Fibroblast of mammary gland (primary cell): ENCODE results near the gene EXD3.

ENCODE experiments used
- DNase-seq: peaks from one replicate; pipeline ENCODE4 v3.0.0-alpha.2; 2010; ENCODE audit warnings: low read depth
- H3K4me3 ChIP-seq: 2 replicates; pipeline ENCODE4 v1.5.1; 2011; ENCODE audit warnings: low read depth, mild to moderate bottlenecking, low read length, moderate library complexity; ENCODE audit not compliant: control insufficient read depth
- TF ChIP-seq, protein P1 (sequence below): conservative IDR thresholded peaks from 2 replicates; pipeline ENCODE4 v1.5.1; 2011; ENCODE audit warnings: low read depth, low read length, inconsistent platforms; ENCODE audit not compliant: control insufficient read depth, insufficient read depth

The EXD3 gene

DNA sequence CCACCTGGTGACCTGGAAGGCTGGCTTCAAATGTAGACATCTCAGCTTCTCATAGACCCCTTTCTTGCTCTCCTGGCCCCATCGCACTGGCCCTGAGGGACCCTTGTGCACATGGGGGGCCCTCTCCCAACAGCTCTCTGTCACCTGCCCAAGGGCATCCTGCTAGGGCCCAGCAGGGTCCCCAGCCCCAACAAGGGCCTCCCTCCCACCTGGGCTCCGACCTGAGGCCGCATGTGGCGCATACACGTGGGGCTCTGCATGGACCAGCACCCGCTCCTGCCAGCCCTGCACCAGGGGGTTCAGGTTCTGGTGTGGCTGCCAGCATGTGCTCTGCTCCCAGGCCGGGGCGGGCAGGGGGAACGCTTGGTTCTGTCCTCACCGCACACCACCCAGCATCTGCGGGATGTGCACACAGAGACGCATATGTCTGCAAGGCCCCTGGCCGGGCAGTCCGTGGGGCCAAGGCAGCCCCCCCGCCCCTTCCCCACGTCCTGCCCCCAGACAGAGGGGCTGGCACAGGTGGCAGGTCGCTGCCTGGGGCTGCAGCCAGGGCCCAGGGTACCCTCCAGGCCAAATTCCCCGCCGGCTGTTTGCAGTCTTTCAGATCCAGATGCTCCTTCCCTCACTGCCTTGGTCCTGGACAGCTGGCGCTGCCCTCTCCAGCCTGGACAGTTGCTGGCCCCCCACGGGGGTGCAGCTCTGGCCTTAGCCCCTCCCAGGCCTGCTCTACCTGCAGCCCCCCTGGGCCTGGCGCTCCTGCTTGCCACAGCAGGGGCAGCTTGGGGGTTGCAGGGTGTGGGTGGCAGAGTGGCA, 103.0 kb downstream of the EXD3 start:
- TF ChIP-seq, protein P1, sequence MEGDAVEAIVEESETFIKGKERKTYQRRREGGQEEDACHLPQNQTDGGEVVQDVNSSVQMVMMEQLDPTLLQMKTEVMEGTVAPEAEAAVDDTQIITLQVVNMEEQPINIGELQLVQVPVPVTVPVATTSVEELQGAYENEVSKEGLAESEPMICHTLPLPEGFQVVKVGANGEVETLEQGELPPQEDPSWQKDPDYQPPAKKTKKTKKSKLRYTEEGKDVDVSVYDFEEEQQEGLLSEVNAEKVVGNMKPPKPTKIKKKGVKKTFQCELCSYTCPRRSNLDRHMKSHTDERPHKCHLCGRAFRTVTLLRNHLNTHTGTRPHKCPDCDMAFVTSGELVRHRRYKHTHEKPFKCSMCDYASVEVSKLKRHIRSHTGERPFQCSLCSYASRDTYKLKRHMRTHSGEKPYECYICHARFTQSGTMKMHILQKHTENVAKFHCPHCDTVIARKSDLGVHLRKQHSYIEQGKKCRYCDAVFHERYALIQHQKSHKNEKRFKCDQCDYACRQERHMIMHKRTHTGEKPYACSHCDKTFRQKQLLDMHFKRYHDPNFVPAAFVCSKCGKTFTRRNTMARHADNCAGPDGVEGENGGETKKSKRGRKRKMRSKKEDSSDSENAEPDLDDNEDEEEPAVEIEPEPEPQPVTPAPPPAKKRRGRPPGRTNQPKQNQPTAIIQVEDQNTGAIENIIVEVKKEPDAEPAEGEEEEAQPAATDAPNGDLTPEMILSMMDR: no peak
- no peak overlapping the region for H3K4me3 ChIP-seq
- DNase-seq: no peak

DNA sequence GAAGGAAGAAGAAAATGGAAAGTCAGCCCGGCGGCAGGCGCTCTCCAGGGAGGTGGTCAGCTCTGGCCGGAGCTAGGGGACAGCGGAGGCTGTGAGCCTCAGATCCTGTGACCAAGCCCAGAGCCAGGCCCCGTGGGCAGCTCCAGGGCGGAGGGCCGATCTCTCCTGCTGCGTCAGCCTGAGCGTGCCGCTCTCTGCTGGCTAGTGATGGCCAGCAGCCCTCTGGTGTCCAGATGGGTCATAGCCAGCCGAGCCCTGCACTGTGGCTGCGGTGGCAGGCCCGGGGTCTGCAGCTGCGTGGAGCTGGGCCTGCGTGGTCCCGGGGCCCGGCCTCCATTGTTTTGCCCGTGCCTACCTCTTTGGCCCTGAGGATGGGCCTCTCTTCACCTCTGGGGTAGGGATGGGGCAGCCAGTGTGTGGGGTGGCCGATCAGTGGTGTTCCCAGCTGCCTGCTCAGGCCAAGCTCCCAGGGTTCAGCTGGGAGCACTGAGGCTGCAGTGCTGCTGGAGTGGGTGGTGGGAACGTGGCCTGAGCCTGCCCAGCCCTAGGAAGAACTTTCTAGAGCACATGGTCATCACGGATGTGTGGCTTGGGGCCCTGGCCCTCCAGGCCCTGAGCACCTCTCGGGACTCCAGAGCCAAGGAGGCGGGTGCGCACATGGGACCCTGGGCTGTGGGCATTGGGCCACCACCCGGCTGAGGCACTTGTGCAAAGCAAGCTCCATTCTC, 103.8 kb downstream of the EXD3 start:
- TF ChIP-seq, protein P1: peak; percentile 7
- no peak overlapping the region for H3K4me3 ChIP-seq
- DNase-seq: peak; percentile 39

DNA sequence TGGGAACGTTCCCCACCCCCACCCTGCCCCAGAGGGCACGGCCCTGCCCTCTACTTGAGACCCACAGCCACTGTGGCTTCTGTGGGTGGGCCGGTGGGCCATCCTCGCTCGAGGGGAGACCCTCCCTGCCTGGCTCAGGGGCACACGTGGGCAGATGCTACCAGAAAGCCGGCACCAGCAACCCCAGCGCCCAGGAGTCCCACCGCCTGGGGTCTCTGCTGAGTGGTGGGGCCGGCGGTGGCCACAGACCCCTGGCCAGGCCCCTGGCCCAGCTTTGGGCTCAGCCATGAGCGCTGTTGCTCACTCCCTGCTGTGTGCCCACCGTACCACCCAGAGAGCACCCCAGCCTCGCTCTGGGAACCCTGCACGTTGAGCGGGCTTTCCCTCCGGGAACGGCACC, 104.4 kb downstream of the EXD3 start:
- TF ChIP-seq, protein P1: no peak
- no peak overlapping the region for H3K4me3 ChIP-seq
- DNase-seq: no peak

DNA sequence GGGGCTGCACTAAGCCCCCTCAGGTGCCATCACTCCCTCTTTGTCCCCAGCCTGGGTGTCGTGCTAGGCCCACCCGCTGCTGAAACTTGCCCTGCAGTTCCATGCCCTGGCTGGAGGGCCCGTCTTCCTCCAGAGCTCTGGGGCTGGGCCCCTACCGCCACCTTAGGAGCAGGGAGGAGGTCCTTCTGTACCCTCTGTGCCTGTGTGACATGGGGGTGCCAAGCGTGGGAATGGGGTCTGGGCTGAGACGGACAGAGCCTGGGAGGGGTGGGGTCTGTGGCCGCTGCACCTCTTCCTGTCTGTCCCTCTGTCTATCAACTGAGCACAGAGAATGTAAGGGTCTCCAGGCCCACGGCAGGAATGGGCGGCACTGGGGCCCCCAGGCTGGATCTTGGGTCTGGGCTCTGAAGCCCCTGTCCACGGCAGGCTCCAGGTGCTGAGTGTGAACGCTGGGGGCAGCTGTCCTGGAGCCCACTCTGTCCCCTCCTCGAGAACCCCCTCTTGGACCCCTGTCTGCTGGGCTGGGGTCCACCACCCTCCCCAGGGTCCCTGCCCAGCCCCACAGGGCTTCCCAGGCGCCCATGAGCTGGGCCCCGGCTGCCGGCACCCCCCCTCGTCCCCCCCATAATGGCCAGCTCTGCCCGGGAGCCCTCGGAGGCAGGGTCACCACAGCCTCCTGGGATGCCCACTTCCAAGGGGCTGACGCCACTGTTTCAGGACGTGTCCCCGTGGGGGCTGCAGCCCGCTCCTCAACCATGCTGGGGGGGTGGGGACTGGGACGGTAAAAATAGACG, 105.0 kb downstream of the EXD3 start:
- DNase-seq: no peak
- TF ChIP-seq, protein P1: no peak
- H3K4me3 ChIP-seq: no peak overlapping the region

DNA sequence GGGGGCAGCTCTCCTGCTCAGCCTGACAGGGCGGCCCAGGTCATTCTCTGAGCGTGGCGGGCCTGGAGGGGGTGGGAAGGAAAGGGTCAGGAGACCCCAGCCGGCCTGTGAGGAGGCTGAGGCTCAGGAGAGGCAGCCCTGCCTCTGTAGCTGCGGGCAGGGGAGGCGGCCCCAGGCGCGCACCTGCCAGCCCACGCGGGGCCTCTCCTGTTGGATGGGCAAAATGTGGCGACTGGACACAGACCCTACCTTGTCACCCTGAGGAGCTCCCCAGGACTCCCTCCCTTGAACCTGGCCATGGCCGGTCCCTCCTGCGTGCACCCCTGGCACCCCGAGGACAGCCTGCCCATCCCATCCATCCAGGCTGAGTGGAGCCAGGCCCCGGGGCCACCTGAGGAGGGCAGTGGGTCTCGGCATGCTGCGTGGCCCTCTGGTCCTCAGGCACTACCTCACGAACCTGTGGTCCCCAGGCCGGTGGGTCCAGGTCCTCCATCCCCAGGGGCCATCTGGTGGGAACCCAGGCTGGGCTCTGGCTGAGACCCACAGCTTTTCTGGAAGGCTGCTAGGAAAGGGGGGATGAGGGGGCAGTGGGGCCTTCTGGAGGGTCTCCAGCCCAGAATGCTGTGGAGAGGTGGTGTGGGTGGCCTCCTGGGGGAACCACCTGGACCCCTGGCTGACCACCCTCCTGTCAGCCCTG, 105.8 kb downstream of the EXD3 start:
- DNase-seq: no peak
- no peak overlapping the region for H3K4me3 ChIP-seq
- TF ChIP-seq, protein P1: no peak
